WTC11 (cell line): ENCODE measurements around the gene MLXIPL. TPM values are rescaled to one million over a fixed set of nuclear protein-coding genes. Genes with fewer than 3 reads are reported as not detected.
A peak's percentile ranks its signal among the peaks of the same experiment; 100 is the strongest.
"Not testable (repeated sequence)": the region's sequence is repeated elsewhere in the genome, so short reads cannot be mapped to it uniquely, and the experiment has no call there.

Source experiments
- ATAC-seq: fragments of 200-7000 bp; cut with Tn5 transposase; 2 replicates; pipeline ENCODE4 v1.10.0; 2021; ENCODE audit warnings: mild to moderate bottlenecking, moderate library complexity
- CTCF ChIA-PET: fragments of 300-600 bp; sonication (Branson Sonifier 250); formaldehyde crosslinking; loops from one replicate; lab custom pipeline; 2021; ENCODE audit warnings: antibody characterized with exemption; lab: Charles Lee
- POLR2A ChIA-PET: fragments of 350-600 bp; sonication (Branson Sonifier 250); formaldehyde crosslinking; loops from one replicate; lab custom pipeline; 2021; ENCODE audit warnings: antibody characterized with exemption; lab: Charles Lee
- DNase-seq: peaks from one replicate; pipeline ENCODE4 v3.0.0; 2021; ENCODE audit warnings: low spot score
- H3K27ac Mint-ChIP-seq: 2 replicates; pipeline ENCODE4 v1.8.0; 2021; ENCODE audit warnings: mixed read lengths
- H3K27me3 Mint-ChIP-seq: 2 replicates; pipeline ENCODE4 v1.8.0; 2021; ENCODE audit warnings: low read depth, mild to moderate bottlenecking, moderate library complexity, mixed read lengths
- H3K36me3 Mint-ChIP-seq: 2 replicates; pipeline ENCODE4 v1.8.0; 2021; ENCODE audit warnings: mixed read lengths
- H3K4me1 Mint-ChIP-seq: 2 replicates; pipeline ENCODE4 v1.8.0; 2022; ENCODE audit warnings: mixed read lengths
- H3K4me3 Mint-ChIP-seq: 2 replicates; pipeline ENCODE4 v1.8.0; 2021; ENCODE audit warnings: mild to moderate bottlenecking, moderate library complexity, mixed read lengths
- H3K9me3 Mint-ChIP-seq: 2 replicates; pipeline ENCODE4 v1.8.0; 2021; ENCODE audit warnings: mixed read lengths
- ATF1 ChIP-seq: sonication (generic); formaldehyde crosslinking; IDR thresholded peaks from 2 replicates; pipeline ENCODE4 v1.8.1; 2023; ENCODE audit warnings: mild to moderate bottlenecking, moderate library complexity, missing genetic modification reagents
- CREB1 ChIP-seq: sonication (generic); formaldehyde crosslinking; IDR thresholded peaks from 2 replicates; pipeline ENCODE4 v1.8.0; 2023; ENCODE audit warnings: mild to moderate bottlenecking, missing genetic modification reagents
- JAZF1 ChIP-seq: fragments of 250-450 bp; sonication (Bioruptor Pico); IDR thresholded peaks from 2 replicates; pipeline ENCODE4 v1.9.0; 2021; ENCODE audit warnings: moderate library complexity, mild to moderate bottlenecking, inconsistent platforms
- NFYB ChIP-seq: sonication (generic); formaldehyde crosslinking; conservative IDR thresholded peaks from 2 replicates; pipeline ENCODE4 v1.8.0; 2022; ENCODE audit warnings: low read depth, missing genetic modification reagents
- NR3C1 ChIP-seq: sonication (generic); formaldehyde crosslinking; conservative IDR thresholded peaks from 2 replicates; pipeline ENCODE4 v1.8.1; 2023; ENCODE audit warnings: low read depth, mild to moderate bottlenecking, missing genetic modification reagents
- RORB ChIP-seq: fragments of 250-450 bp; sonication (Bioruptor Pico); IDR thresholded peaks from 2 replicates; pipeline ENCODE4 v1.9.0; 2021; ENCODE audit warnings: mild to moderate bottlenecking
- SOX15 ChIP-seq: fragments of 250-450 bp; sonication (Bioruptor Pico); IDR thresholded peaks from 2 replicates; pipeline ENCODE4 v1.9.0; 2021; ENCODE audit warnings: mild to moderate bottlenecking
- TCF7 ChIP-seq: sonication (generic); formaldehyde crosslinking; IDR thresholded peaks from 2 replicates; pipeline ENCODE4 v1.8.0; 2022; ENCODE audit warnings: mild to moderate bottlenecking, low read depth, missing genetic modification reagents, moderate library complexity
- total RNA-seq: library from RNA; stranded (reverse); gene quantifications from 3 replicates; pipeline ENCODE4 v1.2.3, GENCODE V29; 2021
- TF ChIP-seq, protein P1 (sequence below): sonication (generic); formaldehyde crosslinking; IDR thresholded peaks from 2 replicates; pipeline ENCODE4 v1.8.1; 2022; ENCODE audit warnings: mild to moderate bottlenecking, missing genetic modification reagents, moderate library complexity, borderline replicate concordance
- TF ChIP-seq, protein P2 (sequence below): sonication (generic); formaldehyde crosslinking; IDR thresholded peaks from 2 replicates; pipeline ENCODE4 v1.8.0; 2022; ENCODE audit warnings: mild to moderate bottlenecking, missing genetic modification reagents
- TF ChIP-seq, protein P3 (sequence below): sonication (generic); formaldehyde crosslinking; IDR thresholded peaks from 2 replicates; pipeline ENCODE4 v1.8.0; 2022; ENCODE audit warnings: mild to moderate bottlenecking, missing genetic modification reagents
- TF ChIP-seq, protein P4 (sequence below): sonication (generic); formaldehyde crosslinking; IDR thresholded peaks from 2 replicates; pipeline ENCODE4 v1.8.1; 2023; ENCODE audit warnings: mild to moderate bottlenecking, missing genetic modification reagents
- TF ChIP-seq, protein P5 (sequence below): fragments of 250-450 bp; sonication (Bioruptor Pico); conservative IDR thresholded peaks from 2 replicates; pipeline ENCODE4 v1.9.0; 2021; ENCODE audit warnings: mild to moderate bottlenecking

MLXIPL gene
- total RNA-seq, 1 experiment from 2014 or later: 20.4 TPM

DNA sequence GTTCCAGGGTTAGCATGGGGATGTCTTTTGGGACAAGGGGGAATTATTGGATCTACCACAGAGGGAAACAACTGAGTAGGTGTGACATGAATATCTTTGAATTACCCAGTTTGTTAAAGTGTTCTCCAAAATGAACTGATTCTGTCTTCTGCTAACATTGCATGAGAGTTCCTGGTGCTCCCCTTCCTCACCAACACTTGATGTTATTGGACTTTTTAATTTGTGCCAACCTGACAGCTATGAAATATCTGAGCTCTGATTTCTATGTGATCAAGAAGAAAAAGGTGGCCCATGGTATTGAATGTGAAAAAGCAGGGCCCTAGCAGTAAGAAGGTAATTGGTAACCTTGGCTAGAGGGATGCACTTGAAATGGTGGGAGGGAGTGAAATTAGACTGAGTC, 38.7 kb upstream of the MLXIPL start:
- Mint-ChIP-seq H3K27me3 (peaks cover 34% of the 10 kb centered on the region), H3K9me3 (peaks cover 10% of the 10 kb centered on the region), H3K27ac (0 out of 2 replicates have a peak overlapping the region, but pooled peaks have one; percentile 6), H3K36me3 (no peaks in the 10 kb centered on the region), H3K4me3 (no peak overlapping the region), H3K4me1 (peaks cover 14% of the 10 kb centered on the region)
- TF ChIP-seq, protein P1, sequence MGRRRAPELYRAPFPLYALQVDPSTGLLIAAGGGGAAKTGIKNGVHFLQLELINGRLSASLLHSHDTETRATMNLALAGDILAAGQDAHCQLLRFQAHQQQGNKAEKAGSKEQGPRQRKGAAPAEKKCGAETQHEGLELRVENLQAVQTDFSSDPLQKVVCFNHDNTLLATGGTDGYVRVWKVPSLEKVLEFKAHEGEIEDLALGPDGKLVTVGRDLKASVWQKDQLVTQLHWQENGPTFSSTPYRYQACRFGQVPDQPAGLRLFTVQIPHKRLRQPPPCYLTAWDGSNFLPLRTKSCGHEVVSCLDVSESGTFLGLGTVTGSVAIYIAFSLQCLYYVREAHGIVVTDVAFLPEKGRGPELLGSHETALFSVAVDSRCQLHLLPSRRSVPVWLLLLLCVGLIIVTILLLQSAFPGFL: no peak
- ChIA-PET POLR2A (no interaction called here), CTCF (interaction anchor here (1.7 kb wide), 1 partner anchor 51 kb away, joined by 4 read pairs; no protein-coding TSS in a partner anchor)
- no peak for DNase-seq
- ATAC-seq: no peak

DNA sequence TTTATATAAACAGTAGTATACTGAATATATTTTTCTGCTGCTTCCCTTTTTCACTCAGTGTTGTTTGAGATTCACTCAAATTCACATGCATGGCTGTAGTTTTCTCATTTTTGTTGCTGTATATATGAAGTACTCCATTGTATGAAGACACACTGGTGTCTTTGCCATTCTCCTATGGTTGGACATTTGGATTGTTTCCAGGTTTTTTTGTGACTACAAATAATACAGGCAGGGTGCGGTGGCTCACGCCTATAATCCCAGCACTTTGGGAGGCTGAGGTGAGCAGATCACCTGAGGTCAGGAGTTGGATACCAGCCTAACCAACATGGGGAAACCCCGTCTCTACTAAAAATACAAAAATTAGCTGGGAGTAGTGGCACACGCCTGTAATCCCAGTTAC, 36.3 kb upstream of the MLXIPL start:
- H3K4me1 Mint-ChIP-seq: peaks cover 12% of the 10 kb centered on the region
- H3K9me3 Mint-ChIP-seq, DNase-seq, CTCF ChIA-PET, POLR2A ChIA-PET, H3K36me3 Mint-ChIP-seq, H3K27ac Mint-ChIP-seq, ATAC-seq, H3K4me3 Mint-ChIP-seq: not testable (repeated sequence)
- peaks cover 27% of the 10 kb centered on the region for H3K27me3 Mint-ChIP-seq

DNA sequence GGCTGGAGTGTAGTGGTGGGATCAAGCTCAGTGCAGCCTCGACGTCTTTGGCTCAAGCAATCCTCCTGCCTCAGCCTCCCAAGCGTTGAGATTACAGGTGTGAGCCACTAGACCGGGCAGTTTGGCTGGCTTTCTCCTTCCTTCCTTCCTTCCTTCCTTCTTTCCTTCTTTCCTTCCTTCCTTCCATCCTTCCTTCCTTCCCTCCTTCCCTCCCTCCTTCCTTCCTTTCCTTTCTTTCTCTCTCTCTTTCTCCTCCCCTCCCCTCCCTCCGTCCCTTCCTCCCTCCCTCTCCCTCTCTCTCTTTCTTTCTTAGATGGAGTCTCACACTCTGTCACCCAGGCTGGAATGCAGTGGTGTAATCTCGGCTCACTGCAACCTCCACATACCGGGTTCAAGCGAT, 35.7 kb upstream of the MLXIPL start:
- ChIA-PET POLR2A (no interaction called here), CTCF (no interaction called here)
- Mint-ChIP-seq H3K4me1 (peaks cover 7% of the 10 kb centered on the region), H3K9me3 (peaks cover 16% of the 10 kb centered on the region), H3K4me3 (no peak overlapping the region), H3K27ac (no peak overlapping the region), H3K27me3 (peaks cover 27% of the 10 kb centered on the region), H3K36me3 (no peaks in the 10 kb centered on the region)
- DNase-seq (no peak), ATAC-seq (no peak)
- TF ChIP-seq, protein P2, sequence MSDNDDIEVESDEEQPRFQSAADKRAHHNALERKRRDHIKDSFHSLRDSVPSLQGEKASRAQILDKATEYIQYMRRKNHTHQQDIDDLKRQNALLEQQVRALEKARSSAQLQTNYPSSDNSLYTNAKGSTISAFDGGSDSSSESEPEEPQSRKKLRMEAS (CRISPR knock-in tag): no peak
- TF ChIP-seq ATF1 (CRISPR knock-in tag) (no peak), SOX15 (CRISPR knock-in tag) (no peak), TCF7 (CRISPR knock-in tag) (no peak)

DNA sequence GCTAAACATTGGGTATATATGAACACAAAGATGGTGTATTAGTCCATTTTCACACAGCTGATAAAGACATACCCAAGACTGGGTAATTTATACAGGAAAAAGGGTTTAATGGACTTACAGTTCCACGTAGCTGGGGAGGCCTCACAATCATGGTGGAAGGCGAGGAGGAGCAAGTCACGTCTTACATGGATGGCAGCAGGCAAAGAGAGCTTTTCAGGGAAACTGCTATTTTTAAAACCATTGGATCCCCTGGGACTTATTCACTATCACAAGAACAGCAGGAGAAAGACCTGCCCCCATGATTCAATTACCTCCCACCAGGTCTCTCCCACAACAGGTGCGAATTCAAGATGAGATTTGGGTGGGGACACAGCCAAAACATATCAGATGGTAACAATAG, 31.0 kb upstream of the MLXIPL start:
- DNase-seq, H3K36me3 Mint-ChIP-seq, POLR2A ChIA-PET, ATAC-seq, CTCF ChIA-PET, H3K27ac Mint-ChIP-seq, H3K9me3 Mint-ChIP-seq, H3K4me1 Mint-ChIP-seq, H3K4me3 Mint-ChIP-seq: not testable (repeated sequence)
- peaks cover 23% of the 10 kb centered on the region for H3K27me3 Mint-ChIP-seq

DNA sequence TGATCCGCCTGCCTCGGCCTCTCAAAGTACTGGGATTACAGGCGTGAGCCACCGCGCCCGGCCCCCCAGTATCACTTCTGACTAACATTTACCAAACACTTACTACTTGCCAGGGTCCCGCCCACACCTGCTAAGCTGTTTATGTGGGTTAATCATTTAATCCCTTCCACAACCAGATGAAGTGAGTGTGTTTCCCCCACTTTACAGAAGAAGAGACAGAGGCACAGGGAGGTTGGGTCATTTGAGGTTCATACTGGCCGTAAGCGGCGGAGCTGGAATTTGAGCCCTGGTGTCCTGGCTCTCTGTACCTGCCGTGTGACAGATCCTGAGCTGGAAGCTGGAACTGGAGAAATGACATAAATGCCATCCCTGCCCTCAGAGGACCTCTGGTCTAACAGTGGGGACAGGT, 28.2 kb upstream of the MLXIPL start:
- TF ChIP-seq, protein P3, sequence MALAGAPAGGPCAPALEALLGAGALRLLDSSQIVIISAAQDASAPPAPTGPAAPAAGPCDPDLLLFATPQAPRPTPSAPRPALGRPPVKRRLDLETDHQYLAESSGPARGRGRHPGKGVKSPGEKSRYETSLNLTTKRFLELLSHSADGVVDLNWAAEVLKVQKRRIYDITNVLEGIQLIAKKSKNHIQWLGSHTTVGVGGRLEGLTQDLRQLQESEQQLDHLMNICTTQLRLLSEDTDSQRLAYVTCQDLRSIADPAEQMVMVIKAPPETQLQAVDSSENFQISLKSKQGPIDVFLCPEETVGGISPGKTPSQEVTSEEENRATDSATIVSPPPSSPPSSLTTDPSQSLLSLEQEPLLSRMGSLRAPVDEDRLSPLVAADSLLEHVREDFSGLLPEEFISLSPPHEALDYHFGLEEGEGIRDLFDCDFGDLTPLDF (CRISPR knock-in tag): no peak
- TF ChIP-seq SOX15 (CRISPR knock-in tag) (no peak), ATF1 (CRISPR knock-in tag) (no peak), CREB1 (no peak), RORB (CRISPR knock-in tag) (no peak), JAZF1 (CRISPR knock-in tag) (no peak), NR3C1 (CRISPR knock-in tag) (no peak), NFYB (CRISPR knock-in tag) (no peak)
- TF ChIP-seq, protein P4, sequence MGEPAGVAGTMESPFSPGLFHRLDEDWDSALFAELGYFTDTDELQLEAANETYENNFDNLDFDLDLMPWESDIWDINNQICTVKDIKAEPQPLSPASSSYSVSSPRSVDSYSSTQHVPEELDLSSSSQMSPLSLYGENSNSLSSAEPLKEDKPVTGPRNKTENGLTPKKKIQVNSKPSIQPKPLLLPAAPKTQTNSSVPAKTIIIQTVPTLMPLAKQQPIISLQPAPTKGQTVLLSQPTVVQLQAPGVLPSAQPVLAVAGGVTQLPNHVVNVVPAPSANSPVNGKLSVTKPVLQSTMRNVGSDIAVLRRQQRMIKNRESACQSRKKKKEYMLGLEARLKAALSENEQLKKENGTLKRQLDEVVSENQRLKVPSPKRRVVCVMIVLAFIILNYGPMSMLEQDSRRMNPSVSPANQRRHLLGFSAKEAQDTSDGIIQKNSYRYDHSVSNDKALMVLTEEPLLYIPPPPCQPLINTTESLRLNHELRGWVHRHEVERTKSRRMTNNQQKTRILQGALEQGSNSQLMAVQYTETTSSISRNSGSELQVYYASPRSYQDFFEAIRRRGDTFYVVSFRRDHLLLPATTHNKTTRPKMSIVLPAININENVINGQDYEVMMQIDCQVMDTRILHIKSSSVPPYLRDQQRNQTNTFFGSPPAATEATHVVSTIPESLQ: no peak
- TF ChIP-seq, protein P5, sequence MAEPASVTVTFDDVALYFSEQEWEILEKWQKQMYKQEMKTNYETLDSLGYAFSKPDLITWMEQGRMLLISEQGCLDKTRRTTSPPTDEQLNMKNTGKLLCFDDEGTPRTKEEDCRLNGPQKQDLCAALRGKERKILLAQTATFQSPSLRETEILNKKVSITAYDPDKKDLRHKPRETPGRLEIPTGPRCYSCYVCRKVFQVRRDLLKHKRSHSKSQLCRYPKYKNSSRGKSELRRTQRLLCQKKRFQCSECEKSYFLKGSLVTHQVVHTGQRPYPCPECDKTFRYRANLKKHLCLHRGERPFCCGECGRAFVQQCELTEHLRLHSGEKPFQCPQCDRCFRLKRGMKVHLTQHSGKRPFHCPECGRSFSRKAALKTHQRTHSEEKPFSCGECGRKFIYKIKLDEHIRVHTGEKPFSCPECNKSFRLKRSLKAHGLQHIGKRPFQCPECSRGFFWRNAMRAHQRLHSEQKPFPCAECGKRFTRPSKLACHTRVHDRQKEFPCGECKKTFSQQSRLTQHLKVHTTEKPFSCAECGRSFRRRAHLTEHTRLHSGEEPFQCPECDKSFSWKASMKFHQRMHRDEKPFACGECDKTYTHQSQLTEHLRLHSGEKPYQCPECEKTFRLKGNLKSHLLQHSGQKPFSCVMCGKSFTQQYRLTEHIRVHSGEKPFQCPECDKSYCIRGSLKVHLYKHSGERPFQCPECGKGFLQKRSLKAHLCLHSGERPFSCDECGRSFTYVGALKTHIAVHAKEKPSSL: no peak
- H3K36me3 Mint-ChIP-seq: no peaks in the 10 kb centered on the region
- H3K9me3 Mint-ChIP-seq: peaks cover 8% of the 10 kb centered on the region
- DNase-seq: no peak
- POLR2A ChIA-PET: no interaction called here
- no peak for ATAC-seq
- peaks cover 7% of the 10 kb centered on the region for H3K4me1 Mint-ChIP-seq
- no peak overlapping the region for H3K27ac Mint-ChIP-seq
- H3K4me3 Mint-ChIP-seq: no peak overlapping the region
- CTCF ChIA-PET: interaction anchor here (1.1 to 2.3 kb wide), 5 partner anchors 13 to 46 kb away, joined by 3 to 10 read pairs (median 4); partner anchors contain the start of gene VPS37D
- peaks cover 46% of the 10 kb centered on the region for H3K27me3 Mint-ChIP-seq
